ENCODE results near the gene CORO2A. TPM values are rescaled to one million over a fixed set of nuclear protein-coding genes. Genes with fewer than 3 reads are reported as not detected.

The CORO2A gene
- 2.3 TPM for polyA plus RNA-seq (2013, experiment 1 of 2)
- 2.3 TPM for polyA plus RNA-seq (2013, experiment 2 of 2)

- whole genome bisulfite sequencing: under 1% methylated on average over 78 of the region's 95 CpGs
- Histone ChIP-seq H3K14ac (ENCODE audit: low read length in 2 of 2) (peak within 1 kb of the TSS in 1 of 2 experiments; percentile 53), H3K18ac (ENCODE audit: low read depth in 1 of 2, low read length in 2 of 2) (peak within 1 kb of the TSS; percentile 5 to 46), H2BK15ac (ENCODE audit: low read depth, poor library complexity, severe bottlenecking) (peak within 1 kb of the TSS; percentile 60), H2AFZ (ENCODE audit: low read depth, low read length) (peak within 1 kb of the TSS; percentile 66), H3K9ac (ENCODE audit: low read length) (peak within 1 kb of the TSS; percentile 77), H3K4ac (ENCODE audit: low read depth in 1 of 2, low read length in 2 of 2) (peak within 1 kb of the TSS in 1 of 2 experiments; percentile 29), H3K36me3 (ENCODE audit: control insufficient read depth in 1 of 2, insufficient read depth in 2 of 2, low read depth in 1 of 2, low read length in 2 of 2) (peaks cover 0 to 5% of the 10 kb centered on the region in 2 experiments), H2BK12ac (ENCODE audit: low read length in 2 of 2) (peak within 1 kb of the TSS in 1 of 2 experiments; percentile 54), H4K8ac (ENCODE audit: low read length) (peak within 1 kb of the TSS; percentile 80), H2BK120ac (ENCODE audit: low read depth, low read length) (peak within 1 kb of the TSS; percentile 27), H3K4me3 (ENCODE audit: insufficient read depth in 1 of 2, low read depth in 1 of 2, low read length in 2 of 2) (peak within 1 kb of the TSS; percentile 69 to 84), H3K27me3 (ENCODE audit: control insufficient read depth in 1 of 2, insufficient read depth in 1 of 2, low read length in 2 of 2) (peaks cover 5 to 27% of the 10 kb centered on the region in 2 experiments), H2AK5ac (ENCODE audit: low read length, severe bottlenecking) (no peak within 1 kb of the TSS), H3K9me3 (ENCODE audit: control insufficient read depth, low read length) (no peaks in the 10 kb centered on the region), H3K4me2 (ENCODE audit: low read length, poor library complexity, severe bottlenecking) (peak within 1 kb of the TSS; percentile 79), H3K27ac (ENCODE audit: low read length, poor library complexity, severe bottlenecking) (no peak within 1 kb of the TSS), H2BK5ac (ENCODE audit: low read depth, low read length, poor library complexity, severe bottlenecking) (no peak within 1 kb of the TSS), H3K23ac (ENCODE audit: low read length in 2 of 2) (peak within 1 kb of the TSS in 1 of 2 experiments; percentile 54), H3K4me1 (ENCODE audit: control insufficient read depth, insufficient read depth, low read depth, low read length) (peaks cover 10% of the 10 kb centered on the region), H3K79me1 (replicated peaks; ENCODE audit: low read length, poor library complexity, severe bottlenecking) (no peaks in the 10 kb centered on the region), H4K91ac (ENCODE audit: low read length) (peak within 1 kb of the TSS; percentile 24)
- DNase-seq: peak; percentile 80
These were observed at the start of gene CORO2A for GRCh38 chr9:98192503-98193335. Gene CORO2A (minus strand): TSS chr9:98192637. CDS start chr9:98157660, 34,977 bp downstream.

- Histone ChIP-seq H3K4ac (ENCODE audit: low read depth in 1 of 2, low read length in 2 of 2) (no peak overlapping the region), H3K4me3 (ENCODE audit: insufficient read depth in 1 of 2, low read depth in 1 of 2, low read length in 2 of 2) (no peak overlapping the region)
These were observed 49.2 kb upstream of the CORO2A start for GRCh38 chr9:98241357-98242300.

GRCh38 chr9:98240475-98240874 is 48.0 kb upstream of the CORO2A start:
- Histone ChIP-seq H3K4me1 (ENCODE audit: control insufficient read depth, insufficient read depth, low read depth, low read length) (peaks cover 10% of the 10 kb centered on the region), H2BK12ac (ENCODE audit: low read length in 2 of 2) (no peak overlapping the region), H3K4ac (ENCODE audit: low read depth in 1 of 2, low read length in 2 of 2) (no peak overlapping the region), H3K4me3 (ENCODE audit: insufficient read depth in 1 of 2, low read depth in 1 of 2, low read length in 2 of 2) (no peak overlapping the region), H3K4me2 (ENCODE audit: low read length, poor library complexity, severe bottlenecking) (no peak overlapping the region), H2AK5ac (ENCODE audit: low read length, severe bottlenecking) (no peak overlapping the region), H3K23ac (ENCODE audit: low read length in 2 of 2) (no peak overlapping the region), H3K9me3 (ENCODE audit: control insufficient read depth, low read length) (no peaks in the 10 kb centered on the region), H2AFZ (ENCODE audit: low read depth, low read length) (no peak overlapping the region), H3K14ac (ENCODE audit: low read length in 2 of 2) (no peak overlapping the region), H3K27ac (ENCODE audit: low read length, poor library complexity, severe bottlenecking) (no peak overlapping the region), H2BK5ac (ENCODE audit: low read depth, low read length, poor library complexity, severe bottlenecking) (no peak overlapping the region), H3K27me3 (ENCODE audit: control insufficient read depth in 1 of 2, insufficient read depth in 1 of 2, low read length in 2 of 2) (no peaks in the 10 kb centered on the region), H3K79me1 (replicated peaks; ENCODE audit: low read length, poor library complexity, severe bottlenecking) (peaks cover 25% of the 10 kb centered on the region), H3K9ac (ENCODE audit: low read length) (no peak overlapping the region), H4K91ac (ENCODE audit: low read length) (no peak overlapping the region), H3K36me3 (ENCODE audit: control insufficient read depth in 1 of 2, insufficient read depth in 2 of 2, low read depth in 1 of 2, low read length in 2 of 2) (peaks cover 29 to 49% of the 10 kb centered on the region in 2 experiments), H2BK120ac (ENCODE audit: low read depth, low read length) (no peak overlapping the region), H2BK15ac (ENCODE audit: low read depth, poor library complexity, severe bottlenecking) (no peak overlapping the region), H4K8ac (ENCODE audit: low read length) (no peak overlapping the region), H3K18ac (ENCODE audit: low read depth in 1 of 2, low read length in 2 of 2) (no peak overlapping the region)
- 100% methylated on average over 2 of the region's 3 CpGs for WGBS
- no peak for DNase-seq

More at GRCh38 chr9:98241357-98242300, 49.2 kb upstream of the CORO2A start:
- Histone ChIP-seq H3K4me1 (ENCODE audit: control insufficient read depth, insufficient read depth, low read depth, low read length) (peaks cover 12% of the 10 kb centered on the region), H2BK15ac (ENCODE audit: low read depth, poor library complexity, severe bottlenecking) (no peak overlapping the region), H3K79me1 (replicated peaks; ENCODE audit: low read length, poor library complexity, severe bottlenecking) (peaks cover 29% of the 10 kb centered on the region), H4K91ac (ENCODE audit: low read length) (peak overlapping the region; percentile 52), H3K9me3 (ENCODE audit: control insufficient read depth, low read length) (no peaks in the 10 kb centered on the region), H3K18ac (ENCODE audit: low read depth in 1 of 2, low read length in 2 of 2) (no peak overlapping the region), H3K9ac (ENCODE audit: low read length) (no peak overlapping the region), H2BK12ac (ENCODE audit: low read length in 2 of 2) (no peak overlapping the region), H2BK5ac (ENCODE audit: low read depth, low read length, poor library complexity, severe bottlenecking) (no peak overlapping the region), H3K27me3 (ENCODE audit: control insufficient read depth in 1 of 2, insufficient read depth in 1 of 2, low read length in 2 of 2) (no peaks in the 10 kb centered on the region), H3K36me3 (ENCODE audit: control insufficient read depth in 1 of 2, insufficient read depth in 2 of 2, low read depth in 1 of 2, low read length in 2 of 2) (peaks cover 28 to 46% of the 10 kb centered on the region in 2 experiments), H3K14ac (ENCODE audit: low read length in 2 of 2) (no peak overlapping the region), H3K23ac (ENCODE audit: low read length in 2 of 2) (no peak overlapping the region), H2AFZ (ENCODE audit: low read depth, low read length) (no peak overlapping the region), H3K4me2 (ENCODE audit: low read length, poor library complexity, severe bottlenecking) (no peak overlapping the region), H2BK120ac (ENCODE audit: low read depth, low read length) (no peak overlapping the region), H3K27ac (ENCODE audit: low read length, poor library complexity, severe bottlenecking) (no peak overlapping the region), H2AK5ac (ENCODE audit: low read length, severe bottlenecking) (no peak overlapping the region), H4K8ac (ENCODE audit: low read length) (peak overlapping the region; percentile 4)
- 88% methylated on average over 7 of the region's 8 CpGs for WGBS
- no peak for DNase-seq

Measured in mesenchymal stem cell (in vitro differentiated cells and primary cell).